ENCODE data around the gene RPP38.

Gene RPP38

GRCh38 chr10:15058689-15059088, 38.5 kb upstream of the RPP38 start:
- Histone ChIP-seq H4K8ac (ENCODE audit: low read depth, low read length) (no peak overlapping the region), H3K23ac (ENCODE audit: low read length) (no peak overlapping the region), H3K4me1 (ENCODE audit: control insufficient read depth in 1 of 2, insufficient read depth in 2 of 2, low read length in 2 of 2) (no peaks in the 10 kb centered on the region), H3K4me2 (ENCODE audit: low read length) (no peak overlapping the region), H3K9ac (ENCODE audit: low read length) (no peak overlapping the region), H3K79me2 (ENCODE audit: control insufficient read depth, insufficient read depth, low read length, poor library complexity) (no peaks in the 10 kb centered on the region), H2BK12ac (ENCODE audit: low read length) (no peak overlapping the region), H3K27me3 (ENCODE audit: insufficient read depth, low read length) (no peaks in the 10 kb centered on the region), H3K4me3 (ENCODE audit: low read depth, low read length) (no peak overlapping the region), H3K14ac (ENCODE audit: low read length) (no peak overlapping the region), H2BK120ac (ENCODE audit: insufficient read depth, low read length, poor library complexity) (no peak overlapping the region), H2AFZ (ENCODE audit: insufficient read depth, low read length, poor library complexity) (no peak overlapping the region), H3K79me1 (ENCODE audit: low read length) (no peaks in the 10 kb centered on the region), H2AK5ac (ENCODE audit: low read length) (no peak overlapping the region), H3K36me3 (ENCODE audit: control insufficient read depth in 1 of 2, insufficient read depth in 2 of 2, low read length in 2 of 2) (no peaks in the 10 kb centered on the region), H4K12ac (ENCODE audit: low read depth, low read length) (no peak overlapping the region), H3K9me3 (ENCODE audit: insufficient read depth, low read depth, low read length) (no peaks in the 10 kb centered on the region), H3K4ac (ENCODE audit: low read depth, low read length) (no peak overlapping the region), H3K18ac (ENCODE audit: low read length) (no peak overlapping the region), H3K27ac (ENCODE audit: low read depth, low read length) (no peak overlapping the region), H4K91ac (ENCODE audit: low read depth, low read length) (no peak overlapping the region), H2BK5ac (ENCODE audit: low read depth, low read length, poor library complexity) (no peak overlapping the region)
- no CpG with 5 or more reads among the region's 1 CpG for WGBS (ENCODE audit: extremely low coverage, insufficient coverage, insufficient read length)
- no peak for DNase-seq

DNA sequence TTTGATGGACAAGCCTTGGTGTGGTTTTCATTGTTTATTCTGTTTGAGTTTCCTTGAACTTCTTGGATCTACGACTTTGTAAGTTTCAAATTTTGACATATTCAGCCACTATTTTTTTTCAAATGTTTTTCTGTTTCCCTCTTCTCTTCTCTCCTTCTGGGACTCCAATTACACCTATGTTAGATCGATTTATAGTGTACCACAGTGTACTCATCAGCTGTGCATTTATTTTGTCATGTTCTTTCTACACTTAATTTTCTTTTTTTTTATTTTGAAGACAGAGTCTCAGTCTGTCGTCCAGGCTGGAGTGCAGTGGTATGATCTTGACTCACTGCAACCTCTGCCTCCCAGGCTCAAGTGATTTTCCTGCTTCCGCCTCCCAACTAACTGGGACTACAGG, 37.2 kb upstream of the RPP38 start:
- no peak for DNase-seq
- no peak overlapping the region for H2AFZ ChIP-seq (ENCODE audit: insufficient read depth, low read length, poor library complexity)
- no peak overlapping the region for H2AK5ac ChIP-seq (ENCODE audit: low read length)
- H3K9me3 ChIP-seq (ENCODE audit: insufficient read depth, low read depth, low read length): no peaks in the 10 kb centered on the region
- no peak overlapping the region for H3K4ac ChIP-seq (ENCODE audit: low read depth, low read length)
- H3K14ac ChIP-seq (ENCODE audit: low read length): no peak overlapping the region
- no peak overlapping the region for H2BK12ac ChIP-seq (ENCODE audit: low read length)
- no peak overlapping the region for H3K9ac ChIP-seq (ENCODE audit: low read length)
- H2BK120ac ChIP-seq (ENCODE audit: insufficient read depth, low read length, poor library complexity): no peak overlapping the region
- no peak overlapping the region for H4K8ac ChIP-seq (ENCODE audit: low read depth, low read length)
- H3K27me3 ChIP-seq (ENCODE audit: insufficient read depth, low read length): no peaks in the 10 kb centered on the region
- H3K36me3 ChIP-seq (ENCODE audit: control insufficient read depth in 1 of 2, insufficient read depth in 2 of 2, low read length in 2 of 2): no peaks in the 10 kb centered on the region
- WGBS (ENCODE audit: extremely low coverage, insufficient coverage, insufficient read length): no CpG with 5 or more reads among the region's 4 CpGs
- H3K4me1 ChIP-seq (ENCODE audit: control insufficient read depth in 1 of 2, insufficient read depth in 2 of 2, low read length in 2 of 2): no peaks in the 10 kb centered on the region
- H2BK5ac ChIP-seq (ENCODE audit: low read depth, low read length, poor library complexity): no peak overlapping the region
- no peak overlapping the region for H3K27ac ChIP-seq (ENCODE audit: low read depth, low read length)
- no peak overlapping the region for H4K91ac ChIP-seq (ENCODE audit: low read depth, low read length)
- no peak overlapping the region for H3K18ac ChIP-seq (ENCODE audit: low read length)
- no peaks in the 10 kb centered on the region for H3K79me2 ChIP-seq (ENCODE audit: control insufficient read depth, insufficient read depth, low read length, poor library complexity)
- no peaks in the 10 kb centered on the region for H3K79me1 ChIP-seq (ENCODE audit: low read length)
- no peak overlapping the region for H3K4me3 ChIP-seq (ENCODE audit: low read depth, low read length)
- H3K23ac ChIP-seq (ENCODE audit: low read length): no peak overlapping the region
- H3K4me2 ChIP-seq (ENCODE audit: low read length): no peak overlapping the region
- no peak overlapping the region for H4K12ac ChIP-seq (ENCODE audit: low read depth, low read length)

- WGBS (ENCODE audit: extremely low coverage, insufficient coverage, insufficient read length): no CpG with 5 or more reads among the region's 2 CpGs
- H3K23ac ChIP-seq (ENCODE audit: low read length): no peak overlapping the region
Observed at GRCh38 chr10:15060638-15061037, 36.5 kb upstream of the RPP38 start.

DNA sequence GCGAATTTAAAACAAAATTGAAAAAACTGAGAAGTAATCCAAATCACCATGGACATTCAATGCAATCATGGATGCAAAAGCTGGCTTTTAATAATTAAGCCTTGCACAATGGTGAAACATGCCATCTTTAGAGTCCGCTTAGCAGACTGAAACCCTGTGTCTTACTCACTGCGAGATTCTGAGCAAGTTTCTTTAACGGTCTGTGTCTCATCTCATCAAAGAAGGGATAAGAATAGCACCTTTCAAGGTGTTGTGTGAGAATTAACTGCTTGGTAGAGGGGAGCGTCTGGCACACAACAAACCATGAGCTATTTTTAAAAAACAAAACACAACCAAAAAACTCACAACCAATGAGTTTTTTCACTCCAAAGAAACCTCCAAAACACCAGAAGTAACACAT, 30.0 kb upstream of the RPP38 start:
- H3K14ac ChIP-seq (ENCODE audit: low read length): no peak overlapping the region
- H2BK12ac ChIP-seq (ENCODE audit: low read length): no peak overlapping the region
- H3K79me1 ChIP-seq (ENCODE audit: low read length): no peaks in the 10 kb centered on the region
- H2AK5ac ChIP-seq (ENCODE audit: low read length): no peak overlapping the region
- H3K27ac ChIP-seq (ENCODE audit: low read depth, low read length): no peak overlapping the region
- H4K8ac ChIP-seq (ENCODE audit: low read depth, low read length): no peak overlapping the region
- peaks cover 5% of the 10 kb centered on the region for H3K9me3 ChIP-seq (ENCODE audit: insufficient read depth, low read depth, low read length)
- no peak overlapping the region for H3K18ac ChIP-seq (ENCODE audit: low read length)
- no peak overlapping the region for H3K4me2 ChIP-seq (ENCODE audit: low read length)
- H4K91ac ChIP-seq (ENCODE audit: low read depth, low read length): no peak overlapping the region
- no peak overlapping the region for H4K12ac ChIP-seq (ENCODE audit: low read depth, low read length)
- H3K27me3 ChIP-seq (ENCODE audit: insufficient read depth, low read length): no peaks in the 10 kb centered on the region
- no peak overlapping the region for H2BK5ac ChIP-seq (ENCODE audit: low read depth, low read length, poor library complexity)
- no peaks in the 10 kb centered on the region for H3K36me3 ChIP-seq (ENCODE audit: control insufficient read depth in 1 of 2, insufficient read depth in 2 of 2, low read length in 2 of 2)
- H3K4me3 ChIP-seq (ENCODE audit: low read depth, low read length): no peak overlapping the region
- WGBS (ENCODE audit: extremely low coverage, insufficient coverage, insufficient read length): no CpG with 5 or more reads among the region's 5 CpGs
- DNase-seq: no peak
- no peaks in the 10 kb centered on the region for H3K4me1 ChIP-seq (ENCODE audit: control insufficient read depth in 1 of 2, insufficient read depth in 2 of 2, low read length in 2 of 2)
- H3K79me2 ChIP-seq (ENCODE audit: control insufficient read depth, insufficient read depth, low read length, poor library complexity): no peaks in the 10 kb centered on the region
- no peak overlapping the region for H2BK120ac ChIP-seq (ENCODE audit: insufficient read depth, low read length, poor library complexity)
- H3K9ac ChIP-seq (ENCODE audit: low read length): no peak overlapping the region
- no peak overlapping the region for H2AFZ ChIP-seq (ENCODE audit: insufficient read depth, low read length, poor library complexity)
- no peak overlapping the region for H3K4ac ChIP-seq (ENCODE audit: low read depth, low read length)
- H3K23ac ChIP-seq (ENCODE audit: low read length): no peak overlapping the region

More at GRCh38 chr10:15060638-15061037, 36.5 kb upstream of the RPP38 start:
- Histone ChIP-seq H2AK5ac (ENCODE audit: low read length) (no peak overlapping the region), H3K9ac (ENCODE audit: low read length) (no peak overlapping the region), H3K27ac (ENCODE audit: low read depth, low read length) (no peak overlapping the region), H2AFZ (ENCODE audit: insufficient read depth, low read length, poor library complexity) (no peak overlapping the region), H3K14ac (ENCODE audit: low read length) (no peak overlapping the region), H3K4ac (ENCODE audit: low read depth, low read length) (no peak overlapping the region), H2BK5ac (ENCODE audit: low read depth, low read length, poor library complexity) (no peak overlapping the region), H4K91ac (ENCODE audit: low read depth, low read length) (no peak overlapping the region), H3K79me2 (ENCODE audit: control insufficient read depth, insufficient read depth, low read length, poor library complexity) (no peaks in the 10 kb centered on the region), H4K8ac (ENCODE audit: low read depth, low read length) (no peak overlapping the region), H2BK12ac (ENCODE audit: low read length) (no peak overlapping the region), H3K79me1 (ENCODE audit: low read length) (no peaks in the 10 kb centered on the region), H3K9me3 (ENCODE audit: insufficient read depth, low read depth, low read length) (no peaks in the 10 kb centered on the region), H3K18ac (ENCODE audit: low read length) (no peak overlapping the region), H2BK120ac (ENCODE audit: insufficient read depth, low read length, poor library complexity) (no peak overlapping the region), H3K27me3 (ENCODE audit: insufficient read depth, low read length) (no peaks in the 10 kb centered on the region), H3K4me3 (ENCODE audit: low read depth, low read length) (no peak overlapping the region), H3K4me1 (ENCODE audit: control insufficient read depth in 1 of 2, insufficient read depth in 2 of 2, low read length in 2 of 2) (no peaks in the 10 kb centered on the region), H3K4me2 (ENCODE audit: low read length) (no peak overlapping the region), H4K12ac (ENCODE audit: low read depth, low read length) (no peak overlapping the region), H3K36me3 (ENCODE audit: control insufficient read depth in 1 of 2, insufficient read depth in 2 of 2, low read length in 2 of 2) (no peaks in the 10 kb centered on the region)
- no peak for DNase-seq

Data from trophoblast cell (in vitro differentiated cells and primary cell).